Endometrial microvascular endothelial cells (primary cell): Measurements from ENCODE around the gene IL17B. TPM values are rescaled to one million over a fixed set of nuclear protein-coding genes. Genes with fewer than 3 reads are reported as not detected.

ENCODE experiments used
- in situ Hi-C: cut with HindIII; loops from 2 replicates; pipeline ENCODE4 v1.10.0; 2017; ENCODE audit warnings: low sequenced_read_pairs, low pct_unique_long_range_greater_than_20kb; ENCODE audit errors: inconsistent ontology term
- total RNA-seq: library from RNA; depleted of rRNA; stranded (reverse); fragments of >200 nt; gene quantifications from one replicate; pipeline ENCODE4 v1.2.3, GENCODE V29; 2015; ENCODE audit errors: inconsistent ontology term

The IL17B gene
- total RNA-seq, 1 donor from 2014 or later, result not detected

DNA sequence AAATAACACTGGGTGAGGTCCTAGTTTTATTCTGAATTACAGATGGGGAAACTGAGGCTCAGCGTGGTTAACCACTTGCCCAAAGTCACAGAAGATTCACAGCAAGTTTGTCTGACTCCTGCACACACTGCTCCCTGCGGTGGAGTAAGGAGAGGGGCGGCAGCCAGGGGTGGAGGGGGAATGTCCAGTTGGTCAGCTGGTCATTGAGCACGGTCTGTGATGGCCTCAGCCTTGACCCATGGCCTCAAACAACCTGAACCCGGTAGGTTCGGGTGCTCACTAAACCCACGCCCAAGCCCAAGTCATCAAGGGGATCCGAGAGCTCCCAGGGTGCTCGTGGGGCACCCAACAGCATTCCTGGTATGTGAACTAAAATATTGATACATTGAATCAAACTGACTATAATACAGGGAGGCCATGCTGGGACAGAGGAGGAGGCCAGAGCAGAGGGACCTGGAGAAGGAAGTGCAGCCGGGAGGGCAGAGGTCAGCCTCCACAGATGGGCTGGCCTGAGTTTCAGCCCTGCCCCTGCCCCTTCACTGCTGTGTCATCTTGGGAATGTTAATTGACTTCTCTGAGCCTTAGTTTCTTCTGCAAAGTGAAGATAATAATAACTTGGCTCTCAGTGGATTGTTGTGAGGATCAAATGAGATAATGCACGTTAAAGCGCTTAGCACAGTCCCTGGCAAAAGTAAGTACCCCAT is 3.6 kb upstream of the IL17B start:
- in situ Hi-C loops, result no loop called here

DNA sequence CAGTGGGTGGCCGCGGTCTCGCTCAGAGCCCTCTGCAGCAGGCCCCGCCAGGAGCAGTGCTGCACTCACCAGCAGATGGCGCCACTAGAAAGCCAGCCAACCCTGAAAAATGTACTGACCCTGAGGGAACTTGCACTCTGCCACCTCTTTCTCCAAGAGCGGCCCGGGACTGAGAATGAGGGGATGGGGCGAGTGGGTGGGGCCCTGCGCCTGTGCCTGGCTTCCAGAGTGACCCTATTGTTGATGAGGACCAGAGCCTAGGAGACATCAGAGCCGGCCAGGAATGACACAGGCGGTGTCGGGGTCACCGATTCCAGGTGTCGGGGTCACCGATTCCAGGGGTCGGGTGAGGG is 2.9 kb upstream of the IL17B start:
- in situ Hi-C loops, result no loop called here

DNA sequence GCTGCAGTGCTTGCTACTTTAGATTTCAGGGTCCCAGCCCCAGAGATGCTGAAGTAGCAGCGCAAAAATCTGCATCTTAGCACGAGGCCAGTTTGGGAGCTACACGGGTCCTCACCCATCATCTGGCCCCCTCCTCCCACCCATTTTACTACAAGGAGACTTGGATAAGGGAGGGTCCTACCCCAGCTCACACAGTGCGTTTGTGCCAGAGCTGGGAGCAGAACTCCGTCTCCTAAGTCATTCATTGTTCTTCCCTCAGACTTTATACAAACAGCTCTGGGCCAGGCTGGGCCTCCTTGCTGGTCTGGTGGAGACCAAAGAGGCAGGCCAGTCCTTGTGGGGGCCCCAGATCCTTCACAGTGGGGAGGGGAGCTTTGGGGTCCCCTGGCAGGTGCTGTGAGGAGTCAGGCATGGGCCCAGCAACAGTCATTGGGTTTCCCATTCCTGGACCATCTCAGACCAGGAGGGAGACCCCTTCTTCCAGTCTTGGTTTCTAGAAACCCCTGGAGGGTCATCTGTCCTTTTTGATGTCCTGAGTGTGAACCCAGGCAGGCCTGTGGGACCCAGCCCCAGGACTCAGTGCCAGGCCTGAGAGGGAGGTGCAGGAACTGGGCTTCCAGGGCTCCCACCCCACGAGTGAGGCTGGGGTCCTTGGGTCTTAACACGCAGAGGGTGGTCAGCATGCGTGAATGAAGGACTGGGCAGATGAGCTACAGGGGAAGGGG is 2.3 kb upstream of the IL17B start:
- in situ Hi-C loops, result no loop called here

DNA sequence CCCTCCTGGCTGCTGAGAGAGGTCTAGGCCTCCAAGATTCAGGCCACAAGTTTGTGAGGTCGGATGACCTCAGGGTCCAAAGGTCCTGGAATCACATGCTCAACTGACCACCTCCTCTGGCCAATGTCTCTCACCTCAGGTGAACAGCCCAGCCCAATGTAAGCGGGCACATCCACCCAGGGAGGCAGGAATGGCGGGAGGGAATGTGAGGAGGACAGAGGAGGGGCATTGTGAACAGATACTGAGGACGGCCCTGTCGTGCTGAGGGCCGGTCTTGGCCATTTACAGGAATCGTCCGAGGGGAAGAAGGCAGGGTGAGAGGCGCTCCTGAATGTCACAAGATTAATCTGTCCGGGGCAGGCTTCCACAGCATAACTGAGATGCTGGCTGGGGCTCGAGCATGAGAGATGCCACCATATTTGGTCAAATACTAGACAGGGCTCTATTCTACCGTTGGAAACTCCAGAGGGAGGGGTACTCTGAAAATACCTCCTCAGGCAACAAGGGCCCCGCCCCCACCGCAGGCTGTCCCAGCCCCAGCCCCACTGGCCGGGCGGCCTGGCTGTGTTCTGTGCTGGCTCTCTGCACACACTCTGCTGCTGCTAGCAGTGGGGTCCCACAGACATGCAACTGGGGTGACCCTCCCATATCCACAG is 1.5 kb upstream of the IL17B start:
- in situ Hi-C loops, result no loop called here

DNA sequence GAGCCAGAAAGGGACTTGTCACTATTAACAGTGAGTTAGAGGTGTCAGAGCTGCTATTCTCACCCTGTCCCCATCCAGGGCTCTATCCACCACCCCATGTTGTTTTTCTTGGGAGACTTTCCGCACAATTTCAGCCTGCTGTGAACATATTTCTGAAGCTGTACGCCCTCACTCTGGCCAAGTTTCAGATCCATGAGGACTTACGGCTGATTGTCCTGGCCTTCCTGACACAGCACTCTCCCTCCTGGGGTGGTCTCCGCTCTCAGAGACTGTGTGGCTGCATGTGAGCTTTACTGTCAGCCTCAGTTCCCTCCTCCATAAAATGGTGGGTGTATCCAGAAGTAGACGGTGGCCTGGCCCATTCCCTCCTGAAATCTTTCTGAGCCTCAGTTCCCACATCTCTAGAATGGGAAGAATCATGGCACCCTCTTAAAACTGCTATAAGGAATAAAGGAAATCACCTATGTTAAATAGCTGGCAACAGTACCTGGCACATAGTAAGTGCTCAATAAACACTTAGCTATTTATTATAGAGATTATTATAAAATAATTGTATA is 804 bp upstream of the IL17B start:
- in situ Hi-C loops, result no loop called here

DNA sequence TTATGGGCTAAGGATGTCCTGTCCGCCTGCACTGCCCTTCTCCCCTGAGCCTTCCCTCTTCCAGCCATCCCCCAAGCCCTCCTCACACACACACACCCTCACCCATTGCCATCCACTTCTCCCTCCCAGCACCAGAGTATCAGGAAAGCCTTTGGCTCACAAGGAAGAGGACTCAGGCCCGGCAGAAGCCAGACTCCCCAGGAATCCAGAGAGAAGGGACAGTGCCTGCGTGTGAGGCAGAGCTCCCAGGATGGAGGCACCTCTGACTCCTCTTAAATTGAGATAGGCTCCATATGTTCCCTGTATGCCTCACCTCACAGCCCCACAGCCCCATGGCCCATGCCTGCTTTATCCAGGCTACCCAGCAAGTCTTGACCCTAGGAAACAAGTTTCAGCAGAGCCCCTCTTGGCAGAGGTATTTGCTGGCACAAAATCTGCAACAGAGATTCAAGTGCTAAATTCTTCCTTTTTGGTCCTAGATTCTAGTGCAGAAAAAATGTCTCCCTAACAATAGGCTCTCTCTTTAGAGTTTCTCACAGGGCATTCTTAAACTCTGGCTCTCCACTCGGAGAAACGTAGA is 761 bp downstream of the IL17B start:
- in situ Hi-C loops, result no loop called here

DNA sequence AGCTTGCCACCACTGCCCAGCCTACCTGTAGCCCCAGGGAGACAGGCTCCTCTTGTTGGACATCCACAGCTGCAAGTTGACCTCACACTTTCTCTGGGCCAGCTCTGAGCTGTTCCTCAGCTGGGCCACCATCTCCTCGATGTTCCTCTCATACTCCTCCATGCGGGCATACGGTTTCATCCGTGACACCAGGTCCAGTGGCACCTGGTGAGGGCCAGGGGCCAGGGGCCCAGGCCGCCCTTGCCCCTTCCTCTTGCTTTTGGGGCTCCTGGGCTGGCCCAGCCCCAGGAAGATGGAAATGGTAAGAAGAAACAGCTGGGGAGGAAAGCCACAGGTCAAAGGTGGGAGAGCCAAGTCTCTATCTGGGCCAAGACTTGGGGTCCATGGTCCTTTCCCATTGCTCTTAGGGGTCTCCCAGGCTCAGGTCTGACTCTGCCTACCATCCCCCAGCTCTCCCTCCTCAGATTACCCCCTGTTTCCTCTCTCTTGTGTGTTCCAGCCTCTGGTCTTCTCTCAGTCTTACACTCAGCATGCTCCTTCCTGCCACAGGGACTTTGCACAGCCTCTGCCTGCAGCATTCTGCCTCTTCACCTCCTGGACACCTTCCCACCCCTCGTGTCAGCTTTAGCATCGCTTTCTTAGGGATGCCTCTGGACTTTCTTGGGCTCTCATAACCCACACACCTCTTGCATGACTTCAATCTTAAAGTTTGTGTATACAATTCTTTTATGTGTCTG is 2.2 kb downstream of the IL17B start:
- in situ Hi-C loops, result no loop called here

DNA sequence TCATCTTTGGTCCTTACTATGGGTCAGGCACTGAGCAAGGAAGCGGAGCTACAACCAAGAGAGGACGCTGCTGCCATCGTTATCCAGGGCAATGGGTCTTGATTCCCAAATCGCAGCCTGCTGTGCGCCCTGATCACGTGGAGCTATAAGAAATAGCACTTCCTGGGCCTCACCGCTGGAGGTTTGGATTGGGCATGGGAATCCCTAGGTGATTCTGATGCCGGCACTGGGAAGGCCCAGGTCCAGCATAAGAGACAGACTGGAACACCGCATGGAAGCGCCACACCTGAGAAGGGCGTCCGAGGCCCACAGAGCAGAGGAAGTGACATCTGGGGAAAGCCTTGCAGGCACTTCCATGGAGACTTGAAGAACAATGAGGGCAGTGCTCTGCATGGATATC is 3.0 kb downstream of the IL17B start:
- in situ Hi-C loops, result no loop called here

DNA sequence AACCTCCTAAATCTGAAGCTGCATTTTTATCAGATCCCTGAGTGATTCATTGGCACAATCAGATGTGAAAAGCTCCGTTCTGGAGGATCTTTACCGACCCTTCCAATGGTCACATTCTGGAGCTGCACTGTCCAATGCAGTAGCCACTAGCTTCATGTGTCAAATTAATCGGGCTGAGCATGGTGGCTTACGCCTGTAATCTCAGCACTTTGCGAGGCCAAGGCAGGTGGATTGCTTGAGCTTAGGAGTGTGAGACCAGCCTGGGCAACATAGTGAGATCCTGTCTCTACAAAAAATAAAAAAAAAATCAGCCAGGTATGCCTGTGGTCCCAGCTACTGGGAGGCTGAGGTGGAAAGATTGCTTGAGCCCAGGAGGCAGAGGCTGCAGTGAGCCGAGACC is 3.7 kb downstream of the IL17B start:
- in situ Hi-C loops, result no loop called here

DNA sequence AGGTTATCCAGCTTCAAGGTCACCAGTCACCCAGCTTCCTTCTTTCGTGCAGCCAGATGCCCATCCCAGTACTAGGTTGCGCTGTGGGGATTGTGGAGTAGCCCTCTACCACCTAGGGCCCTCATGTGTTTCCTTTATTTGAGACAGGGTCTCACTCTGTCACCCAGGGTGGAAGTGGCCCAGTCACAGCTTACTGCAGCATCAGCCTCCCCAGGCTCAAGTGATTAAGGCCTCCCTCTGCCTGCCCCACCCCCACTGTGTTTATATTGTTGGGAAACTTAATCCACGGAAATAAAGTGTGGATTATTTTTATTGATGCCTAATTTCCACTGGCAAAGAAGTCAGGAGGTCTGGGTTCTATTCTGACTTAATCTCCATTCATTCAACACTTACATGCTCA is 4.3 kb downstream of the IL17B start:
- in situ Hi-C loops, result no loop called here

DNA sequence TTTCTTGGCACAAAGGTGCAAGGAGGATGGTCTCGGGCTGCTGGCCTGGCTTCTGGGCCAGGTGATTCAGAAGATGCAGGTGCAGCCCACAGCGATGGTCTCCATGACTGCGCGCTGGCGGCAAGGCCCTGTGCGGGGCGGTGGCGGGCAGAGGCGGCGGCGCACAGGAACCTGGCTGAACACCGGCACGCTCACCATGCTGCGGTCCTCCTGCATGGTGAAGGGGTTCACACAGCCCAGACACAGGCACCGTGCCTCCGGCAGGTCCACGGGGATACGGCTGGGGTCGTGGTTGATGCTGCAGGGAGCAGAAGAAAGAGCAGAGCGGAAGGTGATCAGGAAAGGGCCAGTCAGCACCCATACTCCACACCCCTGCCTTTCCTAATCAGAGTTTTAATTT is 4.8 kb downstream of the IL17B start:
- in situ Hi-C loops, result no loop called here

DNA sequence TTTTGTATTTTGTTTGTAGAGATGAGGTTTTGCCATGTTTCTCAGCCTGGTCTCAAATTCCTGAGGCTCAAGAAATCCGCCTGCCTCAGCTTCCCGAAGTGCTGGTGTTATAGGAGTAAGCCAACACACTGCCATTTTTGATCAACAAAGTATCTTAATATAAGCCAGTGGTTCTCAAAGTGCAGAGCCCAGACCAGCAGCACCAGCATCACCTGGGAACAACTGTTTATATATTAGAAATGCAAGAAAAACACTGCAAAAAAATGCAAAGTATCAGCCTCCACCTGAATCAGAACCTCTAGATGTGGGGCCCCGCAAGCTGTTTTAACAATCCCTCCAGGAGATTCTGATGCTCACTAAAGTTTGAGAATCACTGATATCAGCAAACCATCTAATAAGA is 6.2 kb downstream of the IL17B start:
- in situ Hi-C loops, result no loop called here

DNA sequence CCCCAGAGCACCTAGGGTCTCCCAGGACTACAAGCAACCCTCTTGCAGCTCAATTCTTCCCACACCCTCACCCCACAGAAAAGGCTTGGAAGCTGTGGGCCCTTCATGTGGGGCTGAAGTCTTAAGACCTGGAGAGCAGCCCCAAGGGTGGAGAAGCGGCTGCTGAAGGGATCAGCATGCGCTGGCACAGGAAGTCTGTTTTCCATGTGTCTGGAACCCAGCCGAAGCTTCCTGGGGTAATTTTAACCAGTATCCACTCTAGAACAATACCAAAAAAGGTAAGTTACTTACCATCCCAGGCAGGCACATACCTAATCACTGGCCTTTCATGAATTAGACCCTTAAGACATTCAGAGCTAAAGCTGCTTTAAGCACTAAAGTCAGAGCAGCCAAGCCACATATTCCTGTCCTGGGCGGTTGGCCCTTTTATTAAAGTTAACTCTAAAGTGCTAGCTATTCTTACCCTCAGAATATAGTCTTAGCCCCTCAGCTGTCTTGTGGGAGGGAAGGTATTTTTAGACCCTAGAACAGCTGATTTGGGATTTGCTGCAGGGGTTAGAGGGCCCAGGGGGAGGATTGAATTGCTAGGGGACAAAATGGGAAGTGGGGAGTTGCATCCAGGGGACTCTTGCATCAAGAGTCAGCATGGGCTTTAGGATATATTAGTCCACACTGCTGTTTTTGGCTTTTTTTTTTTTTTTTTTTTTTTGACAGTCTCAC is 6.9 kb downstream of the IL17B start:
- in situ Hi-C loops, result no loop called here

DNA sequence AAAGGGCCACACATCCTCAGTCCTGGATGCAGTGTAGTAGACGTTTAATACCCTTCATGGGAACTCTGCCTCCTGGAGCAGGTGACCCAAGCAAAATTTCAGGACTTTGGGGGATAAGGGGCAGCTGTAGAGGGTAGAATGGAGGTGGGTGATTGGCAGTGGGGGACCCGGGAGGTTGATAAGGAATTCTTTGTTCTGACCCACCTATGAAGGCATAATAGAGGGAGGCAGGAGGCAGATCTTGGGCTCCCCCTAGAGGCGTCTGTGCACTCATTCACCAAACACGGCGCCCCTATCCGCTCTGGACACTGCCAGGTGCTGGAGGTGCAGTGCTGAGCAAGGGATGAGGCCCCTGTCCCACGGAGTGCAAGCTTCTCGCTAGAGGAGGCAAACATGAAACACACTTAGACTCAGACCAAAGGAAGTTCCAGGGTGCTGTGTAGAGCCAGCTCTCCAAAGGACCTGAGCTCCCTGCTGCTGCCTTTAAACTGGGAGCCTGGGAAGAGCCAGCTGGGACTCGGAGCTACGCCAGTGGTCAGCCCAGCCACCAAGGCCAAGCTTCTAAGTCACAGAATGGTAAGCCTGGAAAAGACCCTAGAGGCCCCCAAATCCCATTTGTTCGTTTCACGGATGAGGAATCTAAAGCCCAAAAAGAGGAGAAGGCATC is 7.7 kb downstream of the IL17B start:
- in situ Hi-C loops, result no loop called here

DNA sequence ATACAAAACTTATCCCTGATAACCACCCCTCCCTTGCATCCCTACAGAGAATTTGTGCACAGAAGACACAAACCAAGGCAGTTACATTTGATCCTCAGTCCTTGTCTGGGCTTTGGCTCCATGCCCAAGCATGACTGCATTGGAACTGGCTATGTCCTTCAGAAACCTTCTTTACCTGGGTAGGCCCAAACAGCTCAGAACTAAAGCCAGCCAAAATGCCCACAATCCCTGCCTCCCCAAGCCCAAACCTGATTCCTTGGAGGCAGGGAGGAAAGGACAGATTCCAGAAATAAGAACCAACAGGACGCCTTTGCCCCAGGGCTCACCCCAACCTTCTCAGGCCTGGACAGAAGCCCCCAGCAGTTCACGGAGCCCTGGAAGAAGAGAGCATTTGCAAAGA is 8.2 kb downstream of the IL17B start:
- in situ Hi-C loops, result no loop called here

DNA sequence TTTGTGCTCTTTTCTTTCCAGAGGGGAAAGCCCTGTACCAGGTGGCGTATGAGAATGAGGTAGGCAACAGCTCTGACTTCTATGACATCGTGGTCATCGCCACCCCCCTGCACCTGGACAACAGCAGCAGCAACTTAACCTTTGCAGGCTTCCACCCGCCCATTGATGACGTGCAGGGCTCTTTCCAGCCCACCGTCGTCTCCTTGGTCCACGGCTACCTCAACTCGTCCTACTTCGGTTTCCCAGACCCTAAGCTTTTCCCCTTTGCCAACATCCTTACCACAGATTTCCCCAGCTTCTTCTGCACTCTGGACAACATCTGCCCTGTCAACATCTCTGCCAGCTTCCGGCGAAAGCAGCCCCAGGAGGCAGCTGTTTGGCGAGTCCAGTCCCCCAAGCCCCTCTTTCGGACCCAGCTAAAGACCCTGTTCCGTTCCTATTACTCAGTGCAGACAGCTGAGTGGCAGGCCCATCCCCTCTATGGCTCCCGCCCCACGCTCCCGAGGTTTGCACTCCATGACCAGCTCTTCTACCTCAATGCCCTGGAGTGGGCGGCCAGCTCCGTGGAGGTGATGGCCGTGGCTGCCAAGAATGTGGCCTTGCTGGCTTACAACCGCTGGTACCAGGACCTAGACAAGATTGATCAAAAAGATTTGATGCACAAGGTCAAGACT is 11.0 kb downstream of the IL17B start:
- in situ Hi-C loops, result no loop called here

DNA sequence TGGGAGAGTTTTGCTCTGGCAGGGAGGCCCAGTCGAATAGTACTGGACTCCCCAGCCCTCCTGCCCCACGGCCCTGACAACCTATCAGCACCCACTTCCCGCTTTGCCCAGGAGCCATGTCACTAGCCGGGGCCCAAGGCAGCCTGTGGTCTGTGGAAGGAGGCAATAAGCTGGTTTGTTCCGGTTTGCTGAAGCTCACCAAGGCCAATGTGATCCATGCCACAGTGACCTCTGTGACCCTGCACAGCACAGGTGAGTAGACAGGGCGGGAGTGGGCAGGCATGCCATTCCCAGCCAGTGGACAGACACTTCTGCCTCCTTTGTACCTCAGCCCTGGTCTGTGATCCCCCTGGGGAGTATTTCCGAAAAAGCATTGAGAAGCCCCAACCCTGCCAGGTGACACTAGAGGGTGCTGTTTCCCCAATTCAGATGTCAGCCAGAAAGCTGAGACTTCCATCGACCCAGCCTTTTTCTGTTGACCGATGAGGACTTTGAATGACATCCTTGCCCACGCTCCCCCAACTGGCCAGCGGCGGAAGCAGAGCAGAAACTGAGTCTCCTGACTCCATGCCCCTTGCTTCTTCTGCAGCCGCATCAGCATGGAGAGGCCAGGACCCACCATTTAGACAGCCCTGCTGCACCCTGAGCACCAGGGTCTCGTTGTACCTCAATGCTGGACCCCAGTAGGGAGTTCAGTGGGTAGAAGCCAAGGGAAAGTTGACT is 11.7 kb downstream of the IL17B start:
- in situ Hi-C loops, result no loop called here
